Cardiac muscle cell (in vitro differentiated cells and primary cell): ENCODE results near the gene GRAMD2B. TPM values are rescaled to one million over a fixed set of nuclear protein-coding genes. Genes with fewer than 3 reads are reported as not detected.

Source experiments
- DNase-seq, 2 donors: peaks; one replicate each; pipeline versions ENCODE4 v3.0.0 to v3.0.0-alpha.2; 2010 to 2017; ENCODE audit warnings: low read depth in 1 of 2, low spot score in 1 of 2
- H3K27ac ChIP-seq: fragments of 200-600 bp; sonication (generic); 2 replicates; pipeline ENCODE4 v1.5.1; 2016
- H3K27me3 ChIP-seq: fragments of 200-600 bp; sonication (generic); 2 replicates; pipeline ENCODE4 v1.6.0; 2016; ENCODE audit warnings: control low read depth
- H3K36me3 ChIP-seq: fragments of 200-600 bp; sonication (generic); 2 replicates; pipeline ENCODE4 v1.5.1; 2016; ENCODE audit warnings: control low read depth
- H3K4me1 ChIP-seq: fragments of 200-600 bp; sonication (generic); 2 replicates; pipeline ENCODE4 v1.8.1; 2017; ENCODE audit warnings: low read depth, mild to moderate bottlenecking, mixed run types
- H3K4me3 ChIP-seq: fragments of 200-600 bp; sonication (generic); 2 replicates; pipeline ENCODE4 v1.5.1; 2016; ENCODE audit warnings: mild to moderate bottlenecking
- H3K9me3 ChIP-seq: fragments of 200-600 bp; sonication (generic); 2 replicates; pipeline ENCODE4 v1.5.1; 2017; ENCODE audit warnings: low read depth, mild to moderate bottlenecking, control low read depth
- polyA plus RNA-seq: library from polyadenylated mRNA; unstranded; fragments of >200 nt; fragmentation: Nextera tagmentation; extraction: Ambion mirVana; gene quantifications from 2 replicates; pipeline ENCODE4 v1.2.1, GENCODE V29; 2016
- total RNA-seq: library from RNA; depleted of rRNA; stranded (reverse); fragments of >200 nt; gene quantifications from 2 replicates; pipeline ENCODE4 v1.2.3, GENCODE V29; 2016
- TF ChIP-seq, protein P1 (sequence below): IDR thresholded peaks from 2 replicates; pipeline ENCODE4 v1.5.1; 2012; ENCODE audit warnings: low read depth, mild to moderate bottlenecking, low read length

The GRAMD2B gene
- total and polyA plus RNA-seq, 2 experiments from 2014 or later: 17.7 to 26.8 TPM

DNA sequence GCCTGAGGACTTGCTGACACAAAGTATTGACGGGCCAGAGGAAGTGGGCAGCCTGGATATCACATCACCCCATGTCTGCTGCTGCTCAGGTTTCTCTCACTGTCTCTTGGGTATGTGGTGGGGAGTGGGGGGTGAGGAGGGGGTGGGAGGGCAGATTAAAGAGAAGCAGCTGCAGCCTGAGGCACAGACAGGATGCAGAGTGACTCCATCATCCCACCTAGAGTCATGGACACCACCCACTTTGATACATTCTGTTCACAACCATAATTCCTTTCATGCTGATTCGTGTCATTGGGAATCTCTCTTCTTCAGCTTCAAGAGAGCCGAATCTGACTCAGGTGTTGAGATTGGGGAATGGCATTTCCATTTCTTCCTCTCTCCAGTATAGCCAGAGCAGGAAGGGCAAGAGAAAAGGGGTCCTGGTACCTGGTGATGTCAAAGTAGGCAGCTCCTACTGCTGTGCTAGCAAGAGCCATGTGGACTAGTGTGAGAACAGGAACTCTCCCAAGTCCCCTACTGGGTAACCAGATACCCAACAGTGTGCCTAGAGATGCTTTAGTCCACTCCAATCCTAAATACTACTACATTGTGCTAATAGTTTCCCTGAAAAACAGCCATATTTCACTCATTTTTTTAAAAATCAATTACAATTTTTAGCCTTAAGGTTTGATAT lies 22.4 kb downstream of the GRAMD2B start:
- Histone ChIP-seq H3K9me3 (no peaks in the 10 kb centered on the region), H3K27ac (no peak overlapping the region), H3K36me3 (no peaks in the 10 kb centered on the region), H3K4me3 (no peak overlapping the region), H3K27me3 (no peaks in the 10 kb centered on the region), H3K4me1 (peaks cover 17% of the 10 kb centered on the region)
- DNase-seq: no peak
- TF ChIP-seq, protein P1, sequence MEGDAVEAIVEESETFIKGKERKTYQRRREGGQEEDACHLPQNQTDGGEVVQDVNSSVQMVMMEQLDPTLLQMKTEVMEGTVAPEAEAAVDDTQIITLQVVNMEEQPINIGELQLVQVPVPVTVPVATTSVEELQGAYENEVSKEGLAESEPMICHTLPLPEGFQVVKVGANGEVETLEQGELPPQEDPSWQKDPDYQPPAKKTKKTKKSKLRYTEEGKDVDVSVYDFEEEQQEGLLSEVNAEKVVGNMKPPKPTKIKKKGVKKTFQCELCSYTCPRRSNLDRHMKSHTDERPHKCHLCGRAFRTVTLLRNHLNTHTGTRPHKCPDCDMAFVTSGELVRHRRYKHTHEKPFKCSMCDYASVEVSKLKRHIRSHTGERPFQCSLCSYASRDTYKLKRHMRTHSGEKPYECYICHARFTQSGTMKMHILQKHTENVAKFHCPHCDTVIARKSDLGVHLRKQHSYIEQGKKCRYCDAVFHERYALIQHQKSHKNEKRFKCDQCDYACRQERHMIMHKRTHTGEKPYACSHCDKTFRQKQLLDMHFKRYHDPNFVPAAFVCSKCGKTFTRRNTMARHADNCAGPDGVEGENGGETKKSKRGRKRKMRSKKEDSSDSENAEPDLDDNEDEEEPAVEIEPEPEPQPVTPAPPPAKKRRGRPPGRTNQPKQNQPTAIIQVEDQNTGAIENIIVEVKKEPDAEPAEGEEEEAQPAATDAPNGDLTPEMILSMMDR: no peak

DNA sequence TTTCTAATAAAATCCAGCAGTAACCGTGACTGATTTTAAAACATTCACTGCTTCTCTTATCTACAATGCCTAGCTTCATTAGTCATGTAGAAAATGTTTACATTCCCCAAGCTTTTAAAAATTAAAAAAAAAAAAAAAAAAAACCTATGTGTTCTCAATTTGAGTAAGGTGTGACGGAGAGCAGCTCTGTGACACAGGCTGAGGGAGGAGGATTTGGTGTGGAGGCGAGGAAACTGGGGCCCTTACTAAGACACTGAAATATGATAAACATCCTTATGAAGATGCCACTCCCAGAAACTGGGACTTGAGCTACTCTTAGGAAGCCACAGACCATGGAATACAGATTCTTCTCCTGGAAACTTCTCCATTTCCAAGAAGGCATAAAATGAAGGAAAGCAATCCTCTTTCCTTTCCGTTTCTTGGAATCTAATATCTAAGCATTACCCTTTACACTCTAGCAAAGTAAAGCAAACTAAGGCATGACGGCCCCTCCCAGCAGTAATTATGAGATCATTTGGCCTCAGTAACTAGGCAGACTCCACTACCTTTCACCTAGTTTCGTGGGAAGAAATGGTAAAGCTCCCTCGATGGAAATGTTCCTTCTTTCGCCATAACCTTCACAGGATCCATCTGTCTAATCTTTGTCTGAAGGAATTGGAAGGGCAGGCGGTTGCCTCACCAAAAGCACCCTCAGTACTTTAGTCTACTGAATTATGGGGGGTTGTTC lies 23.5 kb downstream of the GRAMD2B start:
- H3K4me1 ChIP-seq: peaks cover 10% of the 10 kb centered on the region
- no peaks in the 10 kb centered on the region for H3K27me3 ChIP-seq
- H3K9me3 ChIP-seq: no peaks in the 10 kb centered on the region
- TF ChIP-seq, protein P1: no peak
- no peaks in the 10 kb centered on the region for H3K36me3 ChIP-seq
- H3K27ac ChIP-seq: no peak overlapping the region
- peak in 1 of 2 donors; percentile 68 for DNase-seq
- H3K4me3 ChIP-seq: no peak overlapping the region

DNA sequence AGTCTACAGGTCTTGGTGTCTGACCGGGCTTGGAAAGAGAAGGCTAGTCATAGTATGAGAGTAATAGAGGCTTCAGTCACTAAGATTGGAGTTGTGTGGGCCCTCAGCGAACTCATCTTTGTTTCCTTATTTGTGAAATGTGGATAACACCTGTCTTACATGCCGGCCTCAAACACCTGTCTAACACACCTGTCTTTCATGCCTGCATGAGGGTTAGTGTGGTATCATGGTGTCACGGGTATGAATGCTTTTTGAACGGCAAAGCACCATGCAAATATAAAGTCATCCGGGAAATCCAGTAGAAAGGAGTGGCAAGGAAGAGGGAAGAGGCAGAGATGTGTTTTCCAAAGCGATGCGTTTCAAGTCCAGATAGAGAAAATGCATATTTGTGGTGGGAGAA lies 25.5 kb downstream of the GRAMD2B start:
- TF ChIP-seq, protein P1: no peak
- no peaks in the 10 kb centered on the region for H3K27me3 ChIP-seq
- H3K27ac ChIP-seq: no peak overlapping the region
- no peak for DNase-seq
- H3K36me3 ChIP-seq: no peaks in the 10 kb centered on the region
- H3K4me3 ChIP-seq: no peak overlapping the region
- no peaks in the 10 kb centered on the region for H3K9me3 ChIP-seq
- H3K4me1 ChIP-seq: peaks cover 14% of the 10 kb centered on the region

DNA sequence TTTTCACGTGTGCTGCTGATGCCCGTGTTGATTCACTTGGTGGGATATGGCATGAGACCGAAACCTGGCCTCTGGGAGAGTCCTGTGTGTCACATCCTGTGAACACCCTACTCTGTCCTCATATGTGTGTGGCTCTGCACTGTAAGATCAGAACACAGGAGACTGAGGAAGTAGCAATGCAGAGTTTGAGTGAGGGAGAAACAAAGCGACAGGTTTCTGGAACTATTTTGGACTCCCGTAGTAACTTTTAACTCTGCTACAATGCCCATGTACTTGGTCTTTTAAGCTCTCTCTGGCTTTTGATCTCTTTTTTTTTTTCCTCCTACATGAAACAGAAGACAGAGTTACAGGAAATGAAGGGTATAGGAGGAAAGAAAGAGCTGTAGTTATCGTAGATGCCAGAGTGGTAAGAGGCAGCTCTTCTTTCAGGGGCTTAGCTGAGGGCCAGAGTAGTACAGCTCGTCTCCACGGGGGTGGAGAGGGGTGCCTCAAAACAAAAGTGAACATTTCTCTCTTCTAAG lies 26.6 kb downstream of the GRAMD2B start:
- H3K27ac ChIP-seq: peak overlapping the region; percentile 77
- no peaks in the 10 kb centered on the region for H3K36me3 ChIP-seq
- no peak overlapping the region for H3K4me3 ChIP-seq
- H3K9me3 ChIP-seq: no peaks in the 10 kb centered on the region
- peak; percentile 23 to 40 for DNase-seq
- H3K27me3 ChIP-seq: no peaks in the 10 kb centered on the region
- TF ChIP-seq, protein P1: no peak
- H3K4me1 ChIP-seq: peaks cover 14% of the 10 kb centered on the region

DNA sequence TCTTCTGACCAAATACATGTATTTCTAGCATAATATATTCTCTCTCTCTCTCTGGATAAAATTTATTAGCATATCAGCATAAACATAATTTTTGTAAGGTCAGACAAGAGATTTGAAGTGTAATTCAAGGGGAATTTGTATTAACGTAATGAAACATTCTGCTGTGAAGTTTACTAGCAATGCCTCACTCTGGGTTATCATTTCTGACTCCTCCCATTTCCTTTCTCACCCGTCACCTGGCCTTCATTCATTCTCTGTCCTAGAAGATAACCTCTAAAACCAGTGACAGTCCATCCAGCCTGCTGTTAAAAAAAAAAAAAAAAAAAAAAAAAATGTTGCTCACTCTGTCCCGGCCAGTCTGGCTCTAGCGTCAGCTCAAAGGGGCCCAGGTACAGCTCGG lies 27.1 kb downstream of the GRAMD2B start:
- peak overlapping the region; percentile 77 for H3K27ac ChIP-seq
- peaks cover 14% of the 10 kb centered on the region for H3K4me1 ChIP-seq
- H3K9me3 ChIP-seq: no peaks in the 10 kb centered on the region
- DNase-seq: no peak
- TF ChIP-seq, protein P1: no peak
- H3K4me3 ChIP-seq: no peak overlapping the region
- H3K36me3 ChIP-seq: no peaks in the 10 kb centered on the region
- no peaks in the 10 kb centered on the region for H3K27me3 ChIP-seq
